Upper lobe of left lung (tissue), 6 donors: ENCODE measurements around the gene CDC14A. TPM values are rescaled to one million over a fixed set of nuclear protein-coding genes. Genes with fewer than 3 reads are reported as not detected.
"Not testable (repeated sequence)": the region's sequence is repeated elsewhere in the genome, so short reads cannot be mapped to it uniquely, and the experiment has no call there.

Source experiments
- ATAC-seq, 2 donors: fragments of 200-7000 bp; cut with Tn5 transposase; one replicate each; pipeline ENCODE4 v1.9.1; 2022; ENCODE audit warnings: mild to moderate bottlenecking in 2 of 2, moderate library complexity in 2 of 2; ENCODE audit not compliant: low FRiP score in 2 of 2
- DNase-seq, 2 donors: peaks; one replicate each; pipeline ENCODE4 v3.0.0-alpha.2; 2019 to 2020
- H3K27ac ChIP-seq, 4 donors: fragments of 200-600 bp; sonication (generic); one replicate each; pipeline ENCODE4 v1.5.1; 2016 to 2019
- H3K27me3 ChIP-seq, 4 donors: fragments of 200-600 bp; sonication (generic); one replicate each; pipeline ENCODE4 v1.5.1; 2017 to 2019
- H3K36me3 ChIP-seq, 4 donors: fragments of 200-600 bp; sonication (generic); one replicate each; pipeline ENCODE4 v1.5.1; 2016 to 2019
- H3K4me1 ChIP-seq, 4 donors: fragments of 200-600 bp; sonication (generic); one replicate each; pipeline ENCODE4 v1.5.1; 2018 to 2019
- H3K4me3 ChIP-seq, 4 donors: fragments of 200-600 bp; sonication (generic); one replicate each; pipeline ENCODE4 v1.5.1; 2017 to 2019; ENCODE audit warnings: mild to moderate bottlenecking in 2 of 4, moderate library complexity in 1 of 4
- H3K9me3 ChIP-seq, 4 donors: fragments of 200-600 bp; sonication (generic); one replicate each; pipeline ENCODE4 v1.5.1; 2018 to 2019
- CTCF ChIP-seq, 6 experiments: fragments of 450-650 bp in 4 of 6; fragments of 200-600 bp in 2 of 6; sonication (generic) in 2 of 6; IDR thresholded peaks; one replicate each; pipeline ENCODE4 v1.5.1; 2016 to 2019; ENCODE audit warnings: antibody characterized with exemption in 6 of 6
- EP300 ChIP-seq, 4 donors: sonication (generic); formaldehyde crosslinking; IDR thresholded peaks; one replicate each; pipeline ENCODE4 v1.5.1; 2017; ENCODE audit warnings: antibody characterized with exemption in 4 of 4, control low read depth in 2 of 4
- POLR2A ChIP-seq, 4 donors: fragments of 450-650 bp; IDR thresholded peaks; one replicate each; pipeline ENCODE4 v1.5.1; 2016 to 2017; ENCODE audit warnings: antibody characterized with exemption in 4 of 4, mild to moderate bottlenecking in 2 of 4
- POLR2AphosphoS5 ChIP-seq, 2 donors: sonication (generic); formaldehyde crosslinking; IDR thresholded peaks; one replicate each; pipeline ENCODE4 v1.5.1; 2017; ENCODE audit warnings: antibody characterized with exemption in 2 of 2
- WGBS, 2 donors: methylation state at CpG; one replicate each; pipeline ENCODE4 v1.1.5; 2017 to 2018; 5-methylcytosine and 5-hydroxymethylcytosine counted together
- total RNA-seq, 6 donors: library from RNA; depleted of rRNA in 4 of 6; stranded (reverse); fragments of >200 nt in 4 of 6; gene quantifications; one replicate each; pipeline versions ENCODE4 v1.1.0 to v1.2.1, GENCODE V29; 2016 to 2021
- donor health status: DM: no; HTN: no; CAD: no; lungs with moderate emphysema.
- donor health status: DM: no; HTN: yes; CAD: no; lungs with severe emphysema.

Gene CDC14A
- total RNA-seq, 6 donors from 2014 or later, result 9.6 to 56.6 (median 22.1) TPM

GRCh38 chr1:100396651-100397050, 44.3 kb downstream of the CDC14A start:
- 83 to 87% methylated on average over 3 of the region's 3 CpGs for WGBS, 2 donors
- Histone ChIP-seq H3K36me3 (peaks cover 0 to under 1% (median 0%) of the 10 kb centered on the region in 4 donors), H3K27me3 (no peaks in the 10 kb centered on the region), H3K4me1 (peaks cover 19 to 33% (median 24%) of the 10 kb centered on the region in 4 donors), H3K9me3 (no peaks in the 10 kb centered on the region), H3K27ac (peak overlapping the region in 1 of 4 donors; percentile 61), H3K4me3 (no peak overlapping the region)
- ATAC-seq, result no peak
- DNase-seq, result no peak
- TF ChIP-seq POLR2A (IDR thresholded peaks at IDR 0.05) (no peak), CTCF (IDR thresholded peaks at IDR 0.05) (no peak), EP300 (IDR thresholded peaks at IDR 0.05) (no peak), POLR2AphosphoS5 (IDR thresholded peaks at IDR 0.05) (no peak)

- DNase-seq (no peak), ATAC-seq (no peak)
- H3K27me3 ChIP-seq, result no peaks in the 10 kb centered on the region
- no peaks in the 10 kb centered on the region for H3K36me3 ChIP-seq
- no peak overlapping the region for H3K4me3 ChIP-seq
- no peaks in the 10 kb centered on the region for H3K9me3 ChIP-seq
- H3K4me1 ChIP-seq, result peaks cover 19 to 28% (median 22%) of the 10 kb centered on the region in 4 donors
- peak overlapping the region in 2 of 4 donors; percentile 42 to 72 for H3K27ac ChIP-seq
- TF ChIP-seq CTCF (IDR thresholded peaks at IDR 0.05), result no peak
- TF ChIP-seq EP300 (IDR thresholded peaks at IDR 0.05), result no peak
- no peak for TF ChIP-seq POLR2A (IDR thresholded peaks at IDR 0.05)
- TF ChIP-seq POLR2AphosphoS5 (IDR thresholded peaks at IDR 0.05), result no peak
Measured at GRCh38 chr1:100397681-100398080, 45.4 kb downstream of the CDC14A start.

DNA sequence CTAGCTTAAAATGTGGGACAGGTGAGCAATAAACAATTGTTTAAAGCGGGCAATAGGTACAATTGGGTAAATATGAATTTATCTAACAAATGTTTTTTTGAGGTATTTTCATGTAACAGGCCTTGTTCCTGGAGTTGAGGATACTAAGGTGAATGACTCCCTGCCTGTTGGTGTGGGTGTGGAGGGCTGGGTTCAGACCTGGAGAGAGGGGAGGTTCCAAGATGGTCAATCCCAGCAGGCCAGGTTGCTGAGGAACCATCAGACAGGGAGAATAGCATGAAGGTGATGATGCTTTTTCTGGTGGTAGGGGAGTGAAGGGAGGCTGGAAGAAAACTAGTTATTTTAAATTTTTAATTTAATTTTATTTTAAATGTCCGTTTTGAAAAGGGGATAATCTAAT, 46.3 kb downstream of the CDC14A start:
- no peaks in the 10 kb centered on the region for H3K27me3 ChIP-seq
- H3K27ac ChIP-seq, result peak overlapping the region in 2 of 4 donors; percentile 42 to 72
- H3K4me1 ChIP-seq, result peaks cover 13 to 28% (median 22%) of the 10 kb centered on the region in 4 donors
- ATAC-seq (no peak), DNase-seq (no peak)
- WGBS, 2 donors, result 86 to 93% methylated on average over 2 of the region's 2 CpGs
- H3K4me3 ChIP-seq, result no peak overlapping the region
- no peaks in the 10 kb centered on the region for H3K36me3 ChIP-seq
- H3K9me3 ChIP-seq, result no peaks in the 10 kb centered on the region
- no peak for TF ChIP-seq EP300 (IDR thresholded peaks at IDR 0.05)
- no peak for TF ChIP-seq POLR2A (IDR thresholded peaks at IDR 0.05)
- no peak for TF ChIP-seq POLR2AphosphoS5 (IDR thresholded peaks at IDR 0.05)
- TF ChIP-seq CTCF (IDR thresholded peaks at IDR 0.05), result no peak

DNA sequence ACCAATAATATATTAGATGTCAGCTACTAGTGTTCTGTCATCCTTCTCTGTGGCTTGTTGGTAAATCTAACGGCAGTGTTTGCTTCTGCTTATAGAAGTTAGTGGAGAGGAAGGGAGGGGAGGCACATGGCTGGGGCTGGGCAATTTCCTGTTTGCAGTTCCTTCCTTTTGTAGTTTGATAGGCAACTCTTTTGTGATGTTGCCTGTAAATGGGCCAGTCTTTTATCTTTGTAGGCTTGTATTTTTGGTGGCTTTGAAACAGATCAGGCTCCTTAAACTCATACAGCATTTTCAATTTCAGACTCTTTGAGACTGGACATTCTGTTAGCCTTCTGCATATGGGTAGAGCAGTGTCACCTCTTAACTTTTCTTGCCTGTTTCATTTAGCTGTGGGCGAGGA, 48.1 kb downstream of the CDC14A start:
- ATAC-seq (peak; percentile 67 to 76), DNase-seq (peak in 1 of 2 donors; percentile 72)
- Histone ChIP-seq H3K27me3 (no peaks in the 10 kb centered on the region), H3K4me3 (no peak overlapping the region), H3K36me3 (no peaks in the 10 kb centered on the region), H3K9me3 (no peaks in the 10 kb centered on the region), H3K27ac (peak overlapping the region in 3 of 4 donors; percentile 6 to 73 (median 72)), H3K4me1 (peaks cover 5 to 19% (median 17%) of the 10 kb centered on the region in 4 donors)
- TF ChIP-seq POLR2AphosphoS5 (IDR thresholded peaks at IDR 0.05), result peak in 1 of 2 donors; percentile 71
- no peak for TF ChIP-seq CTCF (IDR thresholded peaks at IDR 0.05)
- TF ChIP-seq EP300 (IDR thresholded peaks at IDR 0.05), result peak in 1 of 4 donors; percentile 13
- peak in 2 of 4 donors; percentile 25 to 39 for TF ChIP-seq POLR2A (IDR thresholded peaks at IDR 0.05)
- 28 to 38% methylated on average over 2 of the region's 2 CpGs for WGBS, 2 donors

GRCh38 chr1:100404821-100405220, 52.5 kb downstream of the CDC14A start:
- no peak overlapping the region for H3K27ac ChIP-seq
- H3K9me3 ChIP-seq, result no peaks in the 10 kb centered on the region
- no peaks in the 10 kb centered on the region for H3K27me3 ChIP-seq
- peaks cover 0 to 13% (median 11%) of the 10 kb centered on the region in 4 donors for H3K4me1 ChIP-seq
- 86 to 98% methylated on average over 2 of the region's 2 CpGs for WGBS, 2 donors
- no peak overlapping the region for H3K4me3 ChIP-seq
- no peak for ATAC-seq
- DNase-seq, result no peak
- TF ChIP-seq POLR2A (IDR thresholded peaks at IDR 0.05), result no peak
- TF ChIP-seq EP300 (IDR thresholded peaks at IDR 0.05), result no peak
- no peak for TF ChIP-seq CTCF (IDR thresholded peaks at IDR 0.05)
- TF ChIP-seq POLR2AphosphoS5 (IDR thresholded peaks at IDR 0.05), result no peak
- H3K36me3 ChIP-seq, result no peaks in the 10 kb centered on the region

DNA sequence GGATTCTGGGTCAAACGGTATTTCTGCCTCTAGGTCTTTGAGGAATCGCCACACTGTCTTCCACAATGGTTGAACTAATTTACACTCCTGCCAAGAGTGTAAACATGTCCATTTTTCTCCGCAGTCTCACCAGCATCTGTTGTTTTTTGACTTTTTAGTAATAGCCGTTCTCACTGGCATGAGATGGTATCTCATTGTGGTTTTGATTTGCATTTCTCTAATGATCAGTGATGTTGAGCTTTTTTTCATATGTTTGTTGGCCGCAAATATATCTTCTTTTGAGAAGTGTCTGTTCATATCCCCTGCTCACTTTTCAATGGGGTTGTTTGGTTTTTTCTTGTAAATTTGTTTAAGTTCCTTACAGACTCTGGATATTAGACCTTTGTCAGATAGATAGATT, 53.6 kb downstream of the CDC14A start:
- ATAC-seq, DNase-seq, H3K36me3 ChIP-seq, H3K4me3 ChIP-seq, H3K9me3 ChIP-seq, H3K27ac ChIP-seq, H3K27me3 ChIP-seq, H3K4me1 ChIP-seq: not testable (repeated sequence)
- 96 to 97% methylated on average over 5 of the region's 5 CpGs for WGBS, 2 donors

GRCh38 chr1:100407390-100407789, 55.1 kb downstream of the CDC14A start:
- ATAC-seq, DNase-seq, H3K27me3 ChIP-seq, H3K27ac ChIP-seq, H3K36me3 ChIP-seq, H3K4me1 ChIP-seq, H3K9me3 ChIP-seq, H3K4me3 ChIP-seq: not testable (repeated sequence)
- 96 to 98% methylated on average over 3 of the region's 3 CpGs for WGBS, 2 donors
